A549 (cell line): Measurements from ENCODE around the gene DDX54. TPM values are rescaled to one million over a fixed set of nuclear protein-coding genes. Genes with fewer than 3 reads are reported as not detected.

Source experiments
- ATAC-seq, 2 experiments: fragments of 200-7000 bp in 1 of 2; fragments of >200 bp in 1 of 2; cut with Nextera tagmentation in 1 of 2; cut with Tn5 transposase in 1 of 2; 3 replicates each; pipeline versions ENCODE4 v1.8.0 to v1.9.1; 2018 to 2020; ENCODE audit warnings: mild to moderate bottlenecking in 1 of 2, moderate library complexity in 1 of 2
- CTCF ChIA-PET: fragments of 300-600 bp; sonication (Branson Sonifier 250); formaldehyde crosslinking; extraction: SDS; loops from one replicate; lab custom pipeline; 2021; ENCODE audit warnings: antibody characterized with exemption, inconsistent platforms; lab: Yijun Ruan, JAX
- POLR2A ChIA-PET: fragments of 350-600 bp; formaldehyde crosslinking; extraction: SDS; loops from one replicate; lab custom pipeline; 2021; ENCODE audit warnings: antibody characterized with exemption, inconsistent platforms; lab: Yijun Ruan, JAX
- DNase-seq, 2 experiments: peaks; one replicate each; pipeline versions ENCODE4 v3.0.0 to v3.0.0-alpha.2; 2011 to 2016; ENCODE audit warnings: low read depth in 1 of 2, low spot score in 1 of 2
- FAIRE-seq: peaks from 2 replicates; lab custom pipeline; 2011; peaks lifted over from hg19 to GRCh38; lab: Jason Lieb, UNC
- H3K27ac ChIP-seq, 2 experiments: fragments of >200 bp; sonication (Bioruptor Twin); formaldehyde crosslinking; 3 replicates each; pipeline ENCODE4 v1.5.1; 2016 to 2017
- H3K4me1 ChIP-seq: fragments of >200 bp; sonication (Bioruptor Twin); formaldehyde crosslinking; 3 replicates; pipeline ENCODE4 v1.6.1; 2016
- H3K4me2 ChIP-seq: fragments of >200 bp; sonication (Bioruptor Twin); formaldehyde crosslinking; 3 replicates; pipeline ENCODE4 v1.6.1; 2016
- H3K4me3 ChIP-seq: fragments of >200 bp; sonication (Bioruptor Twin); formaldehyde crosslinking; 3 replicates; pipeline ENCODE4 v1.5.1; 2016
- H3K9me3 ChIP-seq: fragments of >200 bp; sonication (Bioruptor Twin); formaldehyde crosslinking; 3 replicates; pipeline ENCODE4 v1.6.1; 2016
- BHLHE40 ChIP-seq: IDR thresholded peaks from 2 replicates; pipeline ENCODE4 v1.6.1; 2012; ENCODE audit warnings: low read depth, low read length, inconsistent platforms
- CHD2 ChIP-seq: fragments of 150-350 bp; IDR thresholded peaks from 2 replicates; pipeline ENCODE4 v1.6.1; 2014; ENCODE audit warnings: low read length; ENCODE audit not compliant: partially characterized antibody
- CHD4 ChIP-seq: fragments of 200-600 bp; sonication (generic); IDR thresholded peaks from 2 replicates; pipeline ENCODE4 v1.6.1; 2016; ENCODE audit warnings: antibody characterized with exemption, mild to moderate bottlenecking, borderline replicate concordance
- EP300 ChIP-seq, 2 experiments: fragments of >200 bp; sonication (Bioruptor Twin); formaldehyde crosslinking; IDR thresholded peaks; 2 replicates in 1 of 2; 3 replicates in 1 of 2; pipeline ENCODE4 v1.6.1; 2016 to 2017
- ESRRA ChIP-seq: fragments of 150-350 bp; IDR thresholded peaks from 2 replicates; pipeline ENCODE4 v1.6.1; 2014; ENCODE audit warnings: mild to moderate bottlenecking, low read length, borderline replicate concordance
- FOSB ChIP-seq: fragments of 250-450 bp; sonication (Bioruptor Pico); IDR thresholded peaks from 2 replicates; pipeline ENCODE4 v1.5.0; 2020; ENCODE audit warnings: mild to moderate bottlenecking, moderate library complexity
- FOXS1 ChIP-seq: fragments of 250-450 bp; sonication (Bioruptor Pico); IDR thresholded peaks from 2 replicates; pipeline ENCODE4 v1.5.0; 2020; ENCODE audit warnings: mild to moderate bottlenecking, moderate library complexity
- HOXB13 ChIP-seq: fragments of 250-450 bp; sonication (Bioruptor Pico); IDR thresholded peaks from 2 replicates; pipeline ENCODE4 v1.5.0; 2020; ENCODE audit warnings: low read depth, mild to moderate bottlenecking, moderate library complexity
- KDM5A ChIP-seq: fragments of 200-600 bp; sonication (generic); IDR thresholded peaks from 2 replicates; pipeline ENCODE4 v1.6.1; 2016; ENCODE audit warnings: antibody characterized with exemption, mild to moderate bottlenecking
- MAFK ChIP-seq: fragments of 450-650 bp; IDR thresholded peaks from 2 replicates; pipeline ENCODE4 v1.6.1; 2014; ENCODE audit not compliant: partially characterized antibody
- NFE2L2 ChIP-seq: fragments of 150-350 bp; conservative IDR thresholded peaks from 2 replicates; pipeline ENCODE4 v1.6.1; 2014; ENCODE audit warnings: low read length
- PHF8 ChIP-seq: fragments of 200-600 bp; sonication (generic); IDR thresholded peaks from 2 replicates; pipeline ENCODE4 v1.6.1; 2016; ENCODE audit warnings: low read depth, mild to moderate bottlenecking, antibody characterized with exemption, moderate library complexity, borderline replicate concordance
- POLR2AphosphoS2 ChIP-seq: conservative IDR thresholded peaks from 2 replicates; pipeline ENCODE4 v1.6.1; 2012; ENCODE audit warnings: low read length, improper control_type of control experiment, inconsistent platforms
- RAD21 ChIP-seq, 2 experiments: fragments of >200 bp in 1 of 2; sonication (Bioruptor Twin) in 1 of 2; formaldehyde crosslinking in 1 of 2; IDR thresholded peaks in 1 of 2; conservative IDR thresholded peaks in 1 of 2; 2 replicates in 1 of 2; 3 replicates in 1 of 2; pipeline ENCODE4 v1.6.1; 2012 to 2018; ENCODE audit warnings: inconsistent platforms in 1 of 2
- RARB ChIP-seq: fragments of 250-450 bp; sonication (Bioruptor Pico); IDR thresholded peaks from 2 replicates; pipeline ENCODE4 v1.8.0; 2021; ENCODE audit warnings: mild to moderate bottlenecking, moderate library complexity
- TFCP2L1 ChIP-seq: fragments of 250-450 bp; sonication (Bioruptor Pico); IDR thresholded peaks from 2 replicates; pipeline ENCODE4 v1.5.0; 2021; ENCODE audit warnings: mild to moderate bottlenecking
- ZNF302 ChIP-seq: fragments of 250-450 bp; sonication (Bioruptor Pico); IDR thresholded peaks from 2 replicates; pipeline ENCODE4 v1.9.0; 2021; ENCODE audit warnings: inconsistent platforms, mild to moderate bottlenecking, moderate library complexity
- WGBS: methylation state at CpG from one replicate; pipeline ENCODE4 v1.1.6; 2017; ENCODE audit errors: missing lambda C conversion rate; 5-methylcytosine and 5-hydroxymethylcytosine counted together
- polyA plus RNA-seq, 4 experiments: library from polyadenylated mRNA; depleted of rRNA in 3 of 4; stranded (reverse); fragments of >200 nt; fragmentation: RNase III in 1 of 4; extraction: RNeasy Plus Mini Kit Qiagen cat#74134 plus additional on column Dnase treatment in 1 of 4; gene quantifications; 2 replicates in 3 of 4; 3 replicates in 1 of 4; pipeline ENCODE4 v1.2.3, GENCODE V29; 2011 to 2017
- TF ChIP-seq, protein P1 (sequence below): fragments of 250-450 bp; sonication (Bioruptor Pico); IDR thresholded peaks from 2 replicates; pipeline ENCODE4 v1.5.0; 2020; ENCODE audit warnings: low read depth, mild to moderate bottlenecking, moderate library complexity
- TF ChIP-seq, protein P2 (sequence below): fragments of >200 bp; sonication (Bioruptor Twin); formaldehyde crosslinking; IDR thresholded peaks from 3 replicates; pipeline ENCODE4 v1.6.1; 2016
- TF ChIP-seq, protein P3 (sequence below): fragments of 450-650 bp; IDR thresholded peaks from 2 replicates; pipeline ENCODE4 v1.6.1; 2014; ENCODE audit warnings: antibody characterized with exemption
- TF ChIP-seq, protein P4 (sequence below): fragments of >200 bp; sonication (Bioruptor Twin); formaldehyde crosslinking; IDR thresholded peaks from 2 replicates; pipeline ENCODE4 v1.6.1; 2016
- TF ChIP-seq, protein P5 (sequence below): fragments of 200-600 bp; sonication (generic); IDR thresholded peaks from 2 replicates; pipeline ENCODE4 v1.6.1; 2016; ENCODE audit warnings: antibody characterized with exemption, mild to moderate bottlenecking, moderate library complexity
- TF ChIP-seq, protein P6 (sequence below): fragments of >200 bp; sonication (Bioruptor Twin); formaldehyde crosslinking; IDR thresholded peaks from 3 replicates; pipeline ENCODE4 v1.5.1; 2016

The DDX54 gene
- polyA plus RNA-seq, 2 of the 4 experiments (the other 2 are of a cell fraction), result 62.4 to 64.5 TPM

DNA sequence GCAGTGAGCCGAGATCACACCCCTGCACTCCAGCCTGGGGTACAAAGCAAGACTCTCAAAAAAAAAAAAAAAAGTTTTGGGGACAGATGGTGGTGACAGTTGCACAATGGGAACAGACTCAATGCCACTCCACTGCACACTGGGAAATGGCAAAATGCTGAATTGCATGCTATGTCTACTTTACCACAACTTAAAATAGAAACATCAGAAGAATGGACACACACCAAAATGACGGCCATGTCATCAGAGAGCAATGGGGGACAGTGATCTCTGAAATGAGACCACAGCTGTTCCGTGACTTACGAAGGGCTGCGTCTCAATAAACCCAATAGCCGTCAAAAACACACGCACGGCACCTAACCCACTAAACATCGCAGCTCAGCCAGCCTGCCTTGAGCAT, 13.7 kb downstream of the DDX54 start:
- FAIRE-seq (no peak), DNase-seq (no peak), ATAC-seq (no peak)
- Histone ChIP-seq H3K4me3 (no peak overlapping the region), H3K4me2 (no peak overlapping the region), H3K9me3 (no peaks in the 10 kb centered on the region; the same call in 2 of the 3 replicates), H3K27ac (no peak overlapping the region), H3K4me1 (no peaks in the 10 kb centered on the region)
- WGBS, result 94% methylated on average over 9 of the region's 9 CpGs
- TF ChIP-seq, protein P1, sequence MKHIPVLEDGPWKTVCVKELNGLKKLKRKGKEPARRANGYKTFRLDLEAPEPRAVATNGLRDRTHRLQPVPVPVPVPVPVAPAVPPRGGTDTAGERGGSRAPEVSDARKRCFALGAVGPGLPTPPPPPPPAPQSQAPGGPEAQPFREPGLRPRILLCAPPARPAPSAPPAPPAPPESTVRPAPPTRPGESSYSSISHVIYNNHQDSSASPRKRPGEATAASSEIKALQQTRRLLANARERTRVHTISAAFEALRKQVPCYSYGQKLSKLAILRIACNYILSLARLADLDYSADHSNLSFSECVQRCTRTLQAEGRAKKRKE, result no peak
- TF ChIP-seq BHLHE40, result no peak
- TF ChIP-seq, protein P2, sequence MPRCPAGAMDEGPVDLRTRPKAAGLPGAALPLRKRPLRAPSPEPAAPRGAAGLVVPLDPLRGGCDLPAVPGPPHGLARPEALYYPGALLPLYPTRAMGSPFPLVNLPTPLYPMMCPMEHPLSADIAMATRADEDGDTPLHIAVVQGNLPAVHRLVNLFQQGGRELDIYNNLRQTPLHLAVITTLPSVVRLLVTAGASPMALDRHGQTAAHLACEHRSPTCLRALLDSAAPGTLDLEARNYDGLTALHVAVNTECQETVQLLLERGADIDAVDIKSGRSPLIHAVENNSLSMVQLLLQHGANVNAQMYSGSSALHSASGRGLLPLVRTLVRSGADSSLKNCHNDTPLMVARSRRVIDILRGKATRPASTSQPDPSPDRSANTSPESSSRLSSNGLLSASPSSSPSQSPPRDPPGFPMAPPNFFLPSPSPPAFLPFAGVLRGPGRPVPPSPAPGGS, result no peak
- TF ChIP-seq, protein P3, sequence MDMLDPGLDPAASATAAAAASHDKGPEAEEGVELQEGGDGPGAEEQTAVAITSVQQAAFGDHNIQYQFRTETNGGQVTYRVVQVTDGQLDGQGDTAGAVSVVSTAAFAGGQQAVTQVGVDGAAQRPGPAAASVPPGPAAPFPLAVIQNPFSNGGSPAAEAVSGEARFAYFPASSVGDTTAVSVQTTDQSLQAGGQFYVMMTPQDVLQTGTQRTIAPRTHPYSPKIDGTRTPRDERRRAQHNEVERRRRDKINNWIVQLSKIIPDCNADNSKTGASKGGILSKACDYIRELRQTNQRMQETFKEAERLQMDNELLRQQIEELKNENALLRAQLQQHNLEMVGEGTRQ, result no peak
- TF ChIP-seq CHD2, result no peak
- POLR2A ChIA-PET, result interaction anchor here (1.2 kb wide), 1 partner anchor 14 kb away, joined by 4 read pairs; the partner anchor contains the start of genes DDX54 and RITA1
- CTCF ChIA-PET, result interaction anchor here (0.9 to 7.8 kb wide), 10 partner anchors 10 to 178 kb away, joined by 3 to 82 read pairs (median 4); partner anchors contain the start of gene DDX54

DNA sequence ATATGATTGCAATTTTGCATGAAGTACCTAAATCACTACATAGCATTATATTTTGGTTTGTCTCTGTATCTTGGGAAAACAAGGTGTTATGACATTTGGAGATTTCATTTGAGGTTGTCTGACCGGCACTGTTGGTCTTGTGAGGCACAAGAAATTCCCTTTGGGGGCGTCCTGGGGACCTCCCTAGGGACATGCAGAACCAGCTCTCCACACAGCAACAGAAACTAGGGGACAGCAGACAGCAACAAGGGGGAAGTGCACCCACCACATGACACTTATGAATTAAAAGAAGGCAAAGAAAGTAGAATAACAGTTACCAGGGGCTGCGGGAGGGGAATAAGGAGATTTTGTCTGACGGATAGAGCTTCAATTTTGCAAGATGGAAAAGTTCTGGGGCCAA, 14.4 kb downstream of the DDX54 start:
- TF ChIP-seq TFCP2L1 (CRISPR knock-in tag) (no peak), NFE2L2 (no peak), FOSB (CRISPR knock-in tag) (no peak), EP300 (IDR thresholded peaks at IDR 0.05) (no peak), MAFK (no peak), KDM5A (no peak), RARB (no peak), POLR2AphosphoS2 (no peak), ZNF302 (CRISPR knock-in tag) (no peak), RAD21 (conservative IDR thresholded peaks at IDR 0.05 in 1 of 2, IDR thresholded peaks at IDR 0.05 in 1 of 2) (no peak), HOXB13 (no peak), CHD4 (no peak), ESRRA (no peak), FOXS1 (CRISPR knock-in tag) (no peak), PHF8 (no peak)
- TF ChIP-seq, protein P4, sequence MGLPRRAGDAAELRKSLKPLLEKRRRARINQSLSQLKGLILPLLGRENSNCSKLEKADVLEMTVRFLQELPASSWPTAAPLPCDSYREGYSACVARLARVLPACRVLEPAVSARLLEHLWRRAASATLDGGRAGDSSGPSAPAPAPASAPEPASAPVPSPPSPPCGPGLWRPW, result no peak
- TF ChIP-seq, protein P5, sequence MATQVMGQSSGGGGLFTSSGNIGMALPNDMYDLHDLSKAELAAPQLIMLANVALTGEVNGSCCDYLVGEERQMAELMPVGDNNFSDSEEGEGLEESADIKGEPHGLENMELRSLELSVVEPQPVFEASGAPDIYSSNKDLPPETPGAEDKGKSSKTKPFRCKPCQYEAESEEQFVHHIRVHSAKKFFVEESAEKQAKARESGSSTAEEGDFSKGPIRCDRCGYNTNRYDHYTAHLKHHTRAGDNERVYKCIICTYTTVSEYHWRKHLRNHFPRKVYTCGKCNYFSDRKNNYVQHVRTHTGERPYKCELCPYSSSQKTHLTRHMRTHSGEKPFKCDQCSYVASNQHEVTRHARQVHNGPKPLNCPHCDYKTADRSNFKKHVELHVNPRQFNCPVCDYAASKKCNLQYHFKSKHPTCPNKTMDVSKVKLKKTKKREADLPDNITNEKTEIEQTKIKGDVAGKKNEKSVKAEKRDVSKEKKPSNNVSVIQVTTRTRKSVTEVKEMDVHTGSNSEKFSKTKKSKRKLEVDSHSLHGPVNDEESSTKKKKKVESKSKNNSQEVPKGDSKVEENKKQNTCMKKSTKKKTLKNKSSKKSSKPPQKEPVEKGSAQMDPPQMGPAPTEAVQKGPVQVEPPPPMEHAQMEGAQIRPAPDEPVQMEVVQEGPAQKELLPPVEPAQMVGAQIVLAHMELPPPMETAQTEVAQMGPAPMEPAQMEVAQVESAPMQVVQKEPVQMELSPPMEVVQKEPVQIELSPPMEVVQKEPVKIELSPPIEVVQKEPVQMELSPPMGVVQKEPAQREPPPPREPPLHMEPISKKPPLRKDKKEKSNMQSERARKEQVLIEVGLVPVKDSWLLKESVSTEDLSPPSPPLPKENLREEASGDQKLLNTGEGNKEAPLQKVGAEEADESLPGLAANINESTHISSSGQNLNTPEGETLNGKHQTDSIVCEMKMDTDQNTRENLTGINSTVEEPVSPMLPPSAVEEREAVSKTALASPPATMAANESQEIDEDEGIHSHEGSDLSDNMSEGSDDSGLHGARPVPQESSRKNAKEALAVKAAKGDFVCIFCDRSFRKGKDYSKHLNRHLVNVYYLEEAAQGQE, result no peak
- TF ChIP-seq, protein P6, sequence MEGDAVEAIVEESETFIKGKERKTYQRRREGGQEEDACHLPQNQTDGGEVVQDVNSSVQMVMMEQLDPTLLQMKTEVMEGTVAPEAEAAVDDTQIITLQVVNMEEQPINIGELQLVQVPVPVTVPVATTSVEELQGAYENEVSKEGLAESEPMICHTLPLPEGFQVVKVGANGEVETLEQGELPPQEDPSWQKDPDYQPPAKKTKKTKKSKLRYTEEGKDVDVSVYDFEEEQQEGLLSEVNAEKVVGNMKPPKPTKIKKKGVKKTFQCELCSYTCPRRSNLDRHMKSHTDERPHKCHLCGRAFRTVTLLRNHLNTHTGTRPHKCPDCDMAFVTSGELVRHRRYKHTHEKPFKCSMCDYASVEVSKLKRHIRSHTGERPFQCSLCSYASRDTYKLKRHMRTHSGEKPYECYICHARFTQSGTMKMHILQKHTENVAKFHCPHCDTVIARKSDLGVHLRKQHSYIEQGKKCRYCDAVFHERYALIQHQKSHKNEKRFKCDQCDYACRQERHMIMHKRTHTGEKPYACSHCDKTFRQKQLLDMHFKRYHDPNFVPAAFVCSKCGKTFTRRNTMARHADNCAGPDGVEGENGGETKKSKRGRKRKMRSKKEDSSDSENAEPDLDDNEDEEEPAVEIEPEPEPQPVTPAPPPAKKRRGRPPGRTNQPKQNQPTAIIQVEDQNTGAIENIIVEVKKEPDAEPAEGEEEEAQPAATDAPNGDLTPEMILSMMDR, result no peak
- Histone ChIP-seq H3K4me1 (no peaks in the 10 kb centered on the region), H3K9me3 (no peaks in the 10 kb centered on the region), H3K4me3 (no peak overlapping the region), H3K27ac (no peak overlapping the region), H3K4me2 (no peak overlapping the region)
- ChIA-PET POLR2A (no interaction called here), CTCF (interaction anchor here (1.0 to 7.8 kb wide), 6 partner anchors 9 to 121 kb away, joined by 3 to 82 read pairs (median 4); partner anchors contain the start of gene DDX54)
- no peak for DNase-seq
- WGBS, result 93% methylated on average over 4 of the region's 4 CpGs
- ATAC-seq, result no peak
- FAIRE-seq, result no peak
